Measurements from ENCODE around the gene TPR.
A peak's percentile ranks its signal among the peaks of the same experiment; 100 is the strongest.

DNA sequence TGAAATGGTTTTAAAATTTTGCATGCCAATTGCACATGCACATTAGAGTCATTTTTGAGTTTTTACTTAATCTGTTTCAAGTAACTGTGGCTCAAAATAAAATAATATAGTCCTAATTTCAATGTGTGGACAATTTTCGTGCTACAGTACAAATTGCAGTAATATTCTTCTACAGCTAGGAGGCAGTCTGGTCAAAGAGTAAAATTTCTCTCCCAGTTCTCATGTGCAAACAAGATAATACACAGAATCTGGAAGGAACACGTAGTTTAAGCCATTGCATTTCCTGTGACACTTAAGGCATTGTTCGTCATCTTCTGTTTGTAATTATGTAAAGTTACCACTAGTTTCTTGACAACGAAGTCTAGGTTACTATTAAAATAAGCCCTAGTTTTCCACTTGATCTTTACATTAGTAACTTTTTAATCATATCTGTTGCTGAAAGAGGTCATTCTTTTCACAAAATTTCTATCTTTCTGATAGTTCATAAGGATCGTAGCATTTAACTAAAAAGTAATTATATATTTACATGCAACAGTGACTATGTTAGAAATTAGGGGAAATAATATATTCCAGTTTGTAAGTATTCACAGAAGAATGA, 29.5 kb upstream of the TPR start:
- TF ChIP-seq, protein P1, sequence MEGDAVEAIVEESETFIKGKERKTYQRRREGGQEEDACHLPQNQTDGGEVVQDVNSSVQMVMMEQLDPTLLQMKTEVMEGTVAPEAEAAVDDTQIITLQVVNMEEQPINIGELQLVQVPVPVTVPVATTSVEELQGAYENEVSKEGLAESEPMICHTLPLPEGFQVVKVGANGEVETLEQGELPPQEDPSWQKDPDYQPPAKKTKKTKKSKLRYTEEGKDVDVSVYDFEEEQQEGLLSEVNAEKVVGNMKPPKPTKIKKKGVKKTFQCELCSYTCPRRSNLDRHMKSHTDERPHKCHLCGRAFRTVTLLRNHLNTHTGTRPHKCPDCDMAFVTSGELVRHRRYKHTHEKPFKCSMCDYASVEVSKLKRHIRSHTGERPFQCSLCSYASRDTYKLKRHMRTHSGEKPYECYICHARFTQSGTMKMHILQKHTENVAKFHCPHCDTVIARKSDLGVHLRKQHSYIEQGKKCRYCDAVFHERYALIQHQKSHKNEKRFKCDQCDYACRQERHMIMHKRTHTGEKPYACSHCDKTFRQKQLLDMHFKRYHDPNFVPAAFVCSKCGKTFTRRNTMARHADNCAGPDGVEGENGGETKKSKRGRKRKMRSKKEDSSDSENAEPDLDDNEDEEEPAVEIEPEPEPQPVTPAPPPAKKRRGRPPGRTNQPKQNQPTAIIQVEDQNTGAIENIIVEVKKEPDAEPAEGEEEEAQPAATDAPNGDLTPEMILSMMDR (IDR thresholded peaks at IDR 0.05; ENCODE audit: insufficient read depth, low read depth, low read length), result peak; percentile 71
- TF ChIP-seq EZH2 (IDR thresholded peaks at IDR 0.05; ENCODE audit: insufficient read depth, low read length), result no peak

All from astrocyte (in vitro differentiated cells and primary cell).